ENCODE data around the gene PRR5L.
A peak's percentile ranks its signal among the peaks of the same experiment; 100 is the strongest.

Gene PRR5L

GRCh38 chr11:36339888-36340287 is 43.8 kb downstream of the PRR5L start:
- CTCF ChIA-PET = interaction anchor here (0.6 kb wide), 1 partner anchor 86 kb away, joined by 3 read pairs; no protein-coding TSS in a partner anchor
- TF ChIP-seq HOXD13 (CRISPR knock-in tag; IDR thresholded peaks at IDR 0.05; ENCODE audit: borderline replicate concordance) = no peak
- no peak for TF ChIP-seq ZNF184 (tag by site-specific recombination; IDR thresholded peaks at IDR 0.05)
- no peak for TF ChIP-seq ZEB2 (tag by site-specific recombination; IDR thresholded peaks at IDR 0.05)
- no peak for TF ChIP-seq ZNF514 (tag by site-specific recombination; IDR thresholded peaks at IDR 0.05)
- H3K27ac ChIP-seq (ENCODE audit: extremely low read depth, low read depth, low read length) = no peak overlapping the region
- H3K36me3 ChIP-seq (ENCODE audit: control insufficient read depth in 2 of 2, insufficient read depth in 1 of 2, low read length in 2 of 2) = no peaks in the 10 kb centered on the region
- H3K9me3 ChIP-seq (ENCODE audit: control insufficient read depth, insufficient read depth, low read depth, low read length) = no peaks in the 10 kb centered on the region
- no peak overlapping the region for H3K4me3 ChIP-seq (ENCODE audit: low read depth, low read length)
- no peaks in the 10 kb centered on the region for H3K4me1 ChIP-seq (ENCODE audit: control insufficient read depth, insufficient read depth, low read length)
- POLR2A ChIA-PET = no interaction called here

GRCh38 chr11:36340897-36341296 is 44.8 kb downstream of the PRR5L start:
- Histone ChIP-seq H3K4me1 (ENCODE audit: control insufficient read depth, insufficient read depth, low read length) (no peaks in the 10 kb centered on the region), H3K36me3 (ENCODE audit: control insufficient read depth in 2 of 2, insufficient read depth in 1 of 2, low read length in 2 of 2) (no peaks in the 10 kb centered on the region), H3K9me3 (ENCODE audit: control insufficient read depth, insufficient read depth, low read depth, low read length) (no peaks in the 10 kb centered on the region), H3K27ac (ENCODE audit: extremely low read depth, low read depth, low read length) (no peak overlapping the region), H3K4me3 (ENCODE audit: low read depth, low read length) (no peak overlapping the region)
- CTCF ChIA-PET = interaction anchor here (0.5 to 0.8 kb wide), 3 partner anchors 23 to 550 kb away, joined by 3 to 5 read pairs (median 3); no protein-coding TSS in a partner anchor
- POLR2A ChIA-PET = no interaction called here
- TF ChIP-seq SP3 (tag by site-specific recombination; IDR thresholded peaks at IDR 0.05) (no peak), ZNF529 (tag by site-specific recombination; IDR thresholded peaks at IDR 0.05; ENCODE audit: insufficient replicate concordance) (no peak), ZFP37 (tag by site-specific recombination; IDR thresholded peaks at IDR 0.05) (no peak), REPIN1 (tag by site-specific recombination; IDR thresholded peaks at IDR 0.05; ENCODE audit: low read depth) (no peak), ZNF561 (tag by site-specific recombination; IDR thresholded peaks at IDR 0.05; ENCODE audit: borderline replicate concordance) (no peak), KLF17 (tag by site-specific recombination; IDR thresholded peaks at IDR 0.05) (no peak), ZNF404 (tag by site-specific recombination; IDR thresholded peaks at IDR 0.05) (no peak), ZNF623 (tag by site-specific recombination; IDR thresholded peaks at IDR 0.05) (no peak), ZNF324 (tag by site-specific recombination; IDR thresholded peaks at IDR 0.05) (no peak)

GRCh38 chr11:36341915-36342314 is 45.8 kb downstream of the PRR5L start:
- H3K4me1 ChIP-seq (ENCODE audit: control insufficient read depth, insufficient read depth, low read length) = no peaks in the 10 kb centered on the region
- POLR2A ChIA-PET = no interaction called here
- no peaks in the 10 kb centered on the region for H3K36me3 ChIP-seq (ENCODE audit: control insufficient read depth in 2 of 2, insufficient read depth in 1 of 2, low read length in 2 of 2)
- no peak overlapping the region for H3K4me3 ChIP-seq (ENCODE audit: low read depth, low read length)
- CTCF ChIA-PET = interaction anchor here (0.6 to 1.0 kb wide), 3 partner anchors 18 to 1480 kb away, joined by 3 read pairs; no protein-coding TSS in a partner anchor
- no peak overlapping the region for H3K27ac ChIP-seq (ENCODE audit: extremely low read depth, low read depth, low read length)
- H3K9me3 ChIP-seq (ENCODE audit: control insufficient read depth, insufficient read depth, low read depth, low read length) = no peaks in the 10 kb centered on the region
- TF ChIP-seq ZNF133 (tag by site-specific recombination; IDR thresholded peaks at IDR 0.05) = peak; percentile 34; the same call in 1 of the 2 replicates
- TF ChIP-seq KLF1 (tag by site-specific recombination; IDR thresholded peaks at IDR 0.05) = no peak
- TF ChIP-seq ZNF610 (tag by site-specific recombination; IDR thresholded peaks at IDR 0.05; ENCODE audit: borderline replicate concordance) = no peak
- TF ChIP-seq ZNF433 (tag by site-specific recombination; IDR thresholded peaks at IDR 0.05; ENCODE audit: low read depth) = no peak
- no peak for TF ChIP-seq ZNF248 (tag by site-specific recombination; IDR thresholded peaks at IDR 0.05)
- TF ChIP-seq ZNF211 (tag by site-specific recombination; IDR thresholded peaks at IDR 0.05; ENCODE audit: low read depth) = no peak

GRCh38 chr11:36342327-36342726 is 46.2 kb downstream of the PRR5L start:
- H3K4me3 ChIP-seq (ENCODE audit: low read depth, low read length) = no peak overlapping the region
- ChIA-PET CTCF (interaction anchor here (0.6 to 1.0 kb wide), 2 partner anchors 19 to 430 kb away, joined by 3 read pairs; no protein-coding TSS in a partner anchor), POLR2A (no interaction called here)
- H3K27ac ChIP-seq (ENCODE audit: extremely low read depth, low read depth, low read length) = no peak overlapping the region
- H3K4me1 ChIP-seq (ENCODE audit: control insufficient read depth, insufficient read depth, low read length) = no peaks in the 10 kb centered on the region
- no peaks in the 10 kb centered on the region for H3K36me3 ChIP-seq (ENCODE audit: control insufficient read depth in 2 of 2, insufficient read depth in 1 of 2, low read length in 2 of 2)
- TF ChIP-seq ZNF660 (tag by site-specific recombination; IDR thresholded peaks at IDR 0.05) = no peak
- TF ChIP-seq ZNF112 (tag by site-specific recombination; IDR thresholded peaks at IDR 0.05) = no peak
- no peak for TF ChIP-seq ZNF473 (tag by site-specific recombination; IDR thresholded peaks at IDR 0.05)
- TF ChIP-seq ZNF16 (tag by site-specific recombination; IDR thresholded peaks at IDR 0.05; ENCODE audit: low read depth) = no peak
- TF ChIP-seq ZNF140 (tag by site-specific recombination; IDR thresholded peaks at IDR 0.05) = no peak
- TF ChIP-seq ZNF214 (tag by site-specific recombination; IDR thresholded peaks at IDR 0.05; ENCODE audit: borderline replicate concordance) = no peak
- TF ChIP-seq ZNF239 (tag by site-specific recombination; IDR thresholded peaks at IDR 0.05) = no peak
- TF ChIP-seq ZNF561 (tag by site-specific recombination; IDR thresholded peaks at IDR 0.05; ENCODE audit: borderline replicate concordance) = no peak
- no peak for TF ChIP-seq ZNF423 (tag by site-specific recombination; IDR thresholded peaks at IDR 0.05)
- TF ChIP-seq ZNF555 (tag by site-specific recombination; conservative IDR thresholded peaks at IDR 0.05) = no peak
- no peak for TF ChIP-seq ZNF585B (tag by site-specific recombination; IDR thresholded peaks at IDR 0.05)
- no peaks in the 10 kb centered on the region for H3K9me3 ChIP-seq (ENCODE audit: control insufficient read depth, insufficient read depth, low read depth, low read length)

All from HEK293 (cell line).